Stimulated activated naive CD8-positive, alpha-beta T cell treated with anti-CD3 and anti-CD28 coated beads, Interleukin-15, Interleukin-2, amounts not matched to agents 100 ng/mL and 50 ng/mL, for 24 hours (primary cell): Measurements from ENCODE around the gene ESPN.
A peak's percentile ranks its signal among the peaks of the same experiment; 100 is the strongest.
"Not testable (repeated sequence)": the region's sequence is repeated elsewhere in the genome, so short reads cannot be mapped to it uniquely, and the experiment has no call there.

Source experiments
- H3K27ac Mint-ChIP-seq: one replicate; pipeline ENCODE4 v1.8.0; 2021; ENCODE audit warnings: mild to moderate bottlenecking, mixed read lengths
- H3K27me3 Mint-ChIP-seq: one replicate; pipeline ENCODE4 v1.8.0; 2021; ENCODE audit warnings: mixed read lengths
- H3K36me3 Mint-ChIP-seq: one replicate; pipeline ENCODE4 v1.8.0; 2021; ENCODE audit warnings: low read depth, mixed read lengths
- H3K4me1 Mint-ChIP-seq: one replicate; pipeline ENCODE4 v1.8.0; 2021; ENCODE audit warnings: low read depth, mixed read lengths
- H3K4me3 Mint-ChIP-seq: one replicate; pipeline ENCODE4 v1.8.0; 2021; ENCODE audit warnings: mild to moderate bottlenecking, mixed read lengths
- H3K9me3 Mint-ChIP-seq: one replicate; pipeline ENCODE4 v1.8.0; 2021; ENCODE audit warnings: mixed read lengths

The ESPN gene

GRCh38 chr1:6484826-6485167, 60.2 kb downstream of the ESPN start:
- H3K4me1 Mint-ChIP-seq, result peaks cover 6% of the 10 kb centered on the region
- no peak overlapping the region for H3K4me3 Mint-ChIP-seq
- H3K27ac Mint-ChIP-seq, result no peak overlapping the region
- H3K27me3 Mint-ChIP-seq, result peaks cover 24% of the 10 kb centered on the region
- no peaks in the 10 kb centered on the region for H3K9me3 Mint-ChIP-seq
- no peaks in the 10 kb centered on the region for H3K36me3 Mint-ChIP-seq

- no peaks in the 10 kb centered on the region for H3K9me3 Mint-ChIP-seq
- H3K27ac Mint-ChIP-seq, result no peak overlapping the region
- H3K27me3 Mint-ChIP-seq, result peaks cover 24% of the 10 kb centered on the region
- peaks cover 6% of the 10 kb centered on the region for H3K4me1 Mint-ChIP-seq
- H3K36me3 Mint-ChIP-seq, result no peaks in the 10 kb centered on the region
- H3K4me3 Mint-ChIP-seq, result no peak overlapping the region
Observed at GRCh38 chr1:6485168-6486101, 60.9 kb downstream of the ESPN start.

DNA sequence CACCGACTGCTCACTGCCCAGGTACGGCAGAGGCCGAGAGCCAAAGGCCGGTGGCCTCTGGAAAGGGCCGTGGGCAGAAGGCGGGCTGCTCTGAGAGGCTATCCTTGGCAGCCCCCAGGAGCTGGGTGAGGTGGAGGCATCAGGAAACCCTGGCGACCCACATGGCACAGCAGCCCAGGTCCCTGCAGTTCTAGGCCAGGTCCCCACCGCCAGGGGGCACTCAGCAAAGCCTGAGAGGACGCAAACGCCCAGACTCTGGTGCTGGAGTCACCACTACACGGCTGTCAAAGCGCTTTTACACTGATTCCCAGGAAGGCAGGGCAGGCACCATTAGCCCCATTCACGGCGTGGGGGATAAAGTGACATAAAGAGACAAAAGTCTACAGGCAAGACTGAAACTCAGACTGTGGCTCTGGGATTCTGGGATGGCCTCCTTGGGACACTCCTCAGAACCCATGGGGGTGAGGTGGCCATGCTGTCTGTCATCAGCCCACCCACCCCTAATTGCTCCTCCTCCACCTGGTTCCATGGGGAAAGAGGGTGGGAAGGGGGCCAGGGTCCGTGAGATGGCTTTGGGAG, 61.9 kb downstream of the ESPN start:
- Mint-ChIP-seq H3K4me3 (no peak overlapping the region), H3K27me3 (peaks cover 24% of the 10 kb centered on the region)

DNA sequence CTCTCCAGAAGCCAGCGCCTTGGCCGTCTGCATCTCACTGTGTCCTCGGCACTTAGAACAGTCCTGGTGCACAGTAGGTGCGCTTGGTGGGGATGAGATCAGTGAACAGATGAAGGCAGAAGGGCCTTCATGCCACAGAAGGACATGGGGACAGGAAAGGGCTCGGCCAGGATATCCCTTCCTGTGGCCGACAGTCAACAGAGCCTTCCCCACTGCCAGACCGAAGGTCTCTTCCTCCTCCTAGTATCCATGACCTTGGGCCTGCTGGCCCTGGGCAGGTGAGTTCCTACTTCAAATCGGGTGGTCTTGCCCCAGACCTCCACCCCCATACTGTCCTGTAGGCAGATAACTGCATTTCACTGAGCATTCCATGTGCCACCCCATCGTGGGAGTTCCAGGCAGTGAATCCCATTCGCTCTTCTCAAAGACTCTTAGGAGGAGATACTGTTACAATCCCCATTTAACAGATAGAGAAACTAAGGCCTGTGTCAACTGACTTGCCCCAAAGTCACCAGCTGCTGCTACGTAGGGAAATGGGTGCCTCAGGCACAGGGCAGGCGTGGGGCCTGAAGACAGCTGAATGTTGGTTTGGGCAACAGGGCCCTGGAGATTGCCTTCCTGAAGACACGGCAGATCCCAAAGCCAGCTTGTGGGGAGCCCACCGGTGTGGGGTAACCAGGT, 63.4 kb downstream of the ESPN start:
- H3K4me3 Mint-ChIP-seq, result no peak overlapping the region
- no peaks in the 10 kb centered on the region for H3K36me3 Mint-ChIP-seq
- no peaks in the 10 kb centered on the region for H3K9me3 Mint-ChIP-seq
- H3K4me1 Mint-ChIP-seq, result peaks cover 19% of the 10 kb centered on the region
- H3K27me3 Mint-ChIP-seq, result peaks cover 24% of the 10 kb centered on the region
- H3K27ac Mint-ChIP-seq, result no peak overlapping the region

More for the DNA sequence above, 61.9 kb downstream of the ESPN start:
- no peaks in the 10 kb centered on the region for H3K9me3 Mint-ChIP-seq
- no peaks in the 10 kb centered on the region for H3K36me3 Mint-ChIP-seq
- no peak overlapping the region for H3K27ac Mint-ChIP-seq
- H3K4me1 Mint-ChIP-seq, result peaks cover 11% of the 10 kb centered on the region

- peaks cover 23% of the 10 kb centered on the region for H3K27me3 Mint-ChIP-seq
- H3K4me3 Mint-ChIP-seq, result no peak overlapping the region
- H3K9me3 Mint-ChIP-seq, result no peaks in the 10 kb centered on the region
- no peaks in the 10 kb centered on the region for H3K36me3 Mint-ChIP-seq
- no peak overlapping the region for H3K27ac Mint-ChIP-seq
- peaks cover 22% of the 10 kb centered on the region for H3K4me1 Mint-ChIP-seq
Observed at GRCh38 chr1:6488602-6489382, 64.2 kb downstream of the ESPN start.

DNA sequence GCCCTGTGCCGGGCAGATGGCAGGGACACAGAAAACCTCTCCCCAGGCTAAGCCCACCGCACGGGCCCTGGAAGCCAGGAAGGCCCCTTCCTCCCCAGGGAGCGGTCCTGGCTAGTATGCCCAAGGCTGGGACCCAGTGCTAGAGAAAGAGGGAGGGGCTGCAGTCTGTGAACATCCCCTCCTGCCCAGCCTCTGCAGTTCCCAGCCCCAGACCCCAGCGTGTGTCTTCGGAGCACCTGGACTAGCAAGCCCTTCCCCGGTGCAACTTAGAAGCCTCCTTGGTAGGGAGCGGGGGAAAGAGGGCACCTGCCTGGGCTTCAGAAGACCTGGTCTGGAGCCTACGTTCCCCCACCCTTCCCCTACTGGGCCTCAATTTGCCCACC, 64.8 kb downstream of the ESPN start:
- H3K4me1 Mint-ChIP-seq, result peaks cover 22% of the 10 kb centered on the region
- H3K36me3 Mint-ChIP-seq, result no peaks in the 10 kb centered on the region
- no peak overlapping the region for H3K27ac Mint-ChIP-seq
- peaks cover 18% of the 10 kb centered on the region for H3K27me3 Mint-ChIP-seq
- no peaks in the 10 kb centered on the region for H3K9me3 Mint-ChIP-seq
- no peak overlapping the region for H3K4me3 Mint-ChIP-seq

- Mint-ChIP-seq H3K4me1 (peaks cover 22% of the 10 kb centered on the region), H3K9me3 (no peaks in the 10 kb centered on the region), H3K27ac (peak overlapping the region; percentile 55), H3K27me3 (peaks cover 14% of the 10 kb centered on the region), H3K4me3 (peak overlapping the region; percentile 74), H3K36me3 (no peaks in the 10 kb centered on the region)
Observed at GRCh38 chr1:6489799-6490180, 65.2 kb downstream of the ESPN start.

- Mint-ChIP-seq H3K27me3 (peaks cover 13% of the 10 kb centered on the region), H3K9me3 (no peaks in the 10 kb centered on the region), H3K4me3 (peak overlapping the region; percentile 74), H3K4me1 (peaks cover 22% of the 10 kb centered on the region), H3K27ac (peak overlapping the region; percentile 55), H3K36me3 (no peaks in the 10 kb centered on the region)
Observed at GRCh38 chr1:6490181-6491080, 65.9 kb downstream of the ESPN start.

DNA sequence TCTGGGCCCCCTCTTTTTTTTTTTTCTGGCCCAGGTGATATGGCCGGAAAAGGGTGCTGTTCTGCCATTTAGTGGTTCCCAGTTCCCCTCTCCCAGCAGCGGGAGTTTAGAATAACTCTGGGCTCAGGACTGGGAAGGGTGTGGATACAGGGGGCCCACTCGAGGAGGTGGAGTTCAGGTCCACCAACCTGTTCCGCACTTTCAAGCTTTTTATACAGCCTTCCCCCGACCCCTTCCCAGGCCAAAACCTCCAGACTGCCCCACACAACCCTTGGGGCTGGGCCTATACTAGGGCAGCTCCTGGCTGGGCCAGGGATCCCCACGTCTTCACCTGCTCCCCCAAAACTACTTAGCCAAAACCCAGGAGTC, 66.5 kb downstream of the ESPN start:
- no peaks in the 10 kb centered on the region for H3K9me3 Mint-ChIP-seq
- peaks cover 26% of the 10 kb centered on the region for H3K4me1 Mint-ChIP-seq
- H3K4me3 Mint-ChIP-seq, result peak overlapping the region; percentile 74
- peaks cover 12% of the 10 kb centered on the region for H3K27me3 Mint-ChIP-seq
- no peaks in the 10 kb centered on the region for H3K36me3 Mint-ChIP-seq
- peak overlapping the region; percentile 4 for H3K27ac Mint-ChIP-seq

GRCh38 chr1:6491480-6491962, 66.9 kb downstream of the ESPN start, which contains the start of gene PLEKHG5:
Gene PLEKHG5 (minus strand): TSS chr1:6491667. CDS start chr1:6477571, 14,096 bp downstream.
- Mint-ChIP-seq H3K27me3 (peaks cover 8% of the 10 kb centered on the region), H3K27ac (peak within 1 kb of the TSS; percentile 16), H3K9me3 (no peaks in the 10 kb centered on the region), H3K36me3 (no peaks in the 10 kb centered on the region), H3K4me1 (peaks cover 26% of the 10 kb centered on the region), H3K4me3 (peak within 1 kb of the TSS; percentile 74)

DNA sequence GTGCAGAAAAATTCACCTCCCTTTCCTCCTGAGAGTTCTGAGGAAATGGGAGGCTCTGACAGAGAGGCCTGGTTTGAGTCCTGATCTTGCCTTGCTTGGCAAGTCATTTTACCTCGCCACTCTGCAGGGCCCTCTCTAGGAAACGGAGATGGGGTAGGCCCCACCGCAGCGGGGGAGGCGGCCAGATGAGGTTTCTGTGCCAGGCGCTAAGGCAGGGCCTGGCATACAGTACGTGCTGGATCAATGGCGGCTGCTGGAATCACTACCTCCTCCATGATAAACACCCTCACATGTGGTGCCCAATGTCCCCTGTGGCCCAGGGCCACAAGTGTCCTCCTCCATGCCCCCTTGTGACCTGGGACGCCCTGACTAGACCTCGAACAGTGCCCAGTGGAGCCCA, 67.4 kb downstream of the ESPN start:
- no peaks in the 10 kb centered on the region for H3K9me3 Mint-ChIP-seq
- peaks cover 27% of the 10 kb centered on the region for H3K4me1 Mint-ChIP-seq
- no peaks in the 10 kb centered on the region for H3K36me3 Mint-ChIP-seq
- peak overlapping the region; percentile 74 for H3K4me3 Mint-ChIP-seq
- H3K27ac Mint-ChIP-seq, result peak overlapping the region; percentile 16
- H3K27me3 Mint-ChIP-seq, result peaks cover 5% of the 10 kb centered on the region

GRCh38 chr1:6493834-6494223, 69.3 kb downstream of the ESPN start:
- H3K36me3 Mint-ChIP-seq, H3K27ac Mint-ChIP-seq, H3K4me3 Mint-ChIP-seq, H3K9me3 Mint-ChIP-seq, H3K27me3 Mint-ChIP-seq: not testable (repeated sequence)
- H3K4me1 Mint-ChIP-seq, result peaks cover 33% of the 10 kb centered on the region

GRCh38 chr1:6494627-6495026, 70.1 kb downstream of the ESPN start:
- H3K4me3 Mint-ChIP-seq, result no peak overlapping the region
- H3K4me1 Mint-ChIP-seq, result peaks cover 33% of the 10 kb centered on the region
- H3K27me3 Mint-ChIP-seq, result no peaks in the 10 kb centered on the region
- H3K36me3 Mint-ChIP-seq, result no peaks in the 10 kb centered on the region
- no peak overlapping the region for H3K27ac Mint-ChIP-seq
- no peaks in the 10 kb centered on the region for H3K9me3 Mint-ChIP-seq

GRCh38 chr1:6495041-6495441, 70.5 kb downstream of the ESPN start:
- Mint-ChIP-seq H3K4me1 (peaks cover 33% of the 10 kb centered on the region), H3K36me3 (no peaks in the 10 kb centered on the region), H3K27me3 (no peaks in the 10 kb centered on the region), H3K4me3 (no peak overlapping the region), H3K27ac (no peak overlapping the region), H3K9me3 (no peaks in the 10 kb centered on the region)
